Measurements from ENCODE around the gene MOB3A.

MOB3A gene

DNA sequence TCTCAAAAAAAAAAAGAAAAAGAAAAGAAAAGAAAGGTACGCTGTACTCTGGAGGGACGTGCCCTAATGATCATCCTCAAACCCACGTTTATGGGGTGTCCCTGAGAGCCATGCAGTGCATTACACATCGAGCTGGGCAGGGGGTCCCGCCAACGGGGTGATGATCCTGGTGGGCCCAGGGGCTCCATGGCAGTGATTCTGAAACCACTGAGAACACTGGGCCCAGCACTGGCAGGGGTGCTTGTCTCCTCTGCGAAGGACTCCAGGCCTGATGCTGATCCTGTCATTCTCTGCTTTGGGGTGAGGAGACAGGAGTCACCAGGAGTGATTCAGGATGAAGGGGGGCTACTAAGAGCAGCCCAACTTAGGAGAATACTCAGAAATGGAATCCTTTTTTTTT lies 18.7 kb downstream of the MOB3A start:
- Histone ChIP-seq H2AFZ (ENCODE audit: low read depth, low read length) (no peak overlapping the region), H3K9me3 (ENCODE audit: insufficient read depth, low read length) (no peaks in the 10 kb centered on the region), H3K9ac (ENCODE audit: low read length) (no peak overlapping the region), H3K4me3 (ENCODE audit: low read length) (no peak overlapping the region), H3K4me1 (ENCODE audit: low read length) (peaks cover 25% of the 10 kb centered on the region), H3K36me3 (replicated peaks; ENCODE audit: low read depth, low read length) (peaks cover 78% of the 10 kb centered on the region), H3K27ac (ENCODE audit: low read length) (no peak overlapping the region), H3K27me3 (ENCODE audit: low read depth, low read length) (no peaks in the 10 kb centered on the region), H3K79me2 (ENCODE audit: low read length) (peaks cover 64% of the 10 kb centered on the region), H4K20me1 (ENCODE audit: insufficient read depth, low read length) (peaks cover 50% of the 10 kb centered on the region), H3K4me2 (ENCODE audit: low read length) (no peak overlapping the region)
- TF ChIP-seq EZH2phosphoT487 (IDR thresholded peaks at IDR 0.05; ENCODE audit: low read depth) (no peak), CTCF (IDR thresholded peaks at IDR 0.05; ENCODE audit: low read depth, low read length) (no peak)

- no peak overlapping the region for H3K27ac ChIP-seq (ENCODE audit: low read length)
- H2AFZ ChIP-seq (ENCODE audit: low read depth, low read length): no peak overlapping the region
- H4K20me1 ChIP-seq (ENCODE audit: insufficient read depth, low read length): peaks cover 41% of the 10 kb centered on the region
- H3K79me2 ChIP-seq (ENCODE audit: low read length): peaks cover 55% of the 10 kb centered on the region
- H3K4me3 ChIP-seq (ENCODE audit: low read length): no peak overlapping the region
- TF ChIP-seq EZH2phosphoT487 (IDR thresholded peaks at IDR 0.05; ENCODE audit: low read depth) (no peak), CTCF (IDR thresholded peaks at IDR 0.05; ENCODE audit: low read depth, low read length) (no peak)
- H3K9ac ChIP-seq (ENCODE audit: low read length): no peak overlapping the region
- peaks cover 75% of the 10 kb centered on the region for H3K36me3 ChIP-seq (replicated peaks; ENCODE audit: low read depth, low read length)
- H3K4me1 ChIP-seq (ENCODE audit: low read length): peaks cover 18% of the 10 kb centered on the region
- H3K9me3 ChIP-seq (ENCODE audit: insufficient read depth, low read length): no peaks in the 10 kb centered on the region
- no peak overlapping the region for H3K4me2 ChIP-seq (ENCODE audit: low read length)
- H3K27me3 ChIP-seq (ENCODE audit: low read depth, low read length): no peaks in the 10 kb centered on the region
Observed at GRCh38 chr19:2076526-2076944, 19.6 kb downstream of the MOB3A start.

DNA sequence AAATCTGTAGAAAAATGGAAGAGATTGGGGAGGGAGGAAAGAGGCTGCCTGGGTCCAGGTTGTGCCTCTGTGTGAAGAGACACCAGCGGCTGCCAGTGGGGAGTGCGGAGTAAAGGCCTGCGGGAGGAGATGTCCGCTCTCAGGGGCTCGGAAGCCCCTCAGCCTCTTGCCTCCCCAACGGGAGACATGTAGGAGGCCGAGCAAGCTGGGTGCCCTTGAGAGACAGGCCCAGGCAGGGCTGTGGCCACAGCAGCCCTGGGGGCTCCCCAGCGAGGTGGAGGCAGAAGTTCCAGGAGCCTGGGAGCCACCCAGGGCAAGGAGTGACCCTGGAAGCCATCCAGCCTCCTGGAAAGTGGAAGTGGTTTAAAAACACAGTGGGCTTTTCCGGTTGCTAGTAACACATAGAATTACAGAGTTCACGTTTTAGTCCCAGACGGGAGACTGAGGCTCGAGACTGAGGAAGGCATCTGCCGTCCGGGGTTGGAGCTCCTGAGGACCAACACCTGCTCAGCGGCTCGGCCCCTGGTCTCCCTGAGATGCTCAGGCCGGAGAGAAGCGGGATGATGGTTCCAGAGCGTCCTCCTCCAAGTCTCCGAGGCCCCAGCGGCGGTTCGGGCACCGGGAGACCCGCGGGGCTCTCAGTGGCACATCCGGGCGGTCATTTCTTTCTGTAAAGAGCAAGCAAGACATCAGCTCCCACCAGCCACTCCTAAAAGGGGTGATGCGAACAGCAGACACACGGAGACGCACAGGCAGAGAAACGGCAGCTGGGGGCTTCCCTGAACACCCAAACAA lies 23.2 kb downstream of the MOB3A start:
- H3K4me2 ChIP-seq (ENCODE audit: low read length): no peak overlapping the region
- H3K27ac ChIP-seq (ENCODE audit: low read length): no peak overlapping the region
- peaks cover 24% of the 10 kb centered on the region for H3K4me1 ChIP-seq (ENCODE audit: low read length)
- H3K4me3 ChIP-seq (ENCODE audit: low read length): no peak overlapping the region
- no peak overlapping the region for H2AFZ ChIP-seq (ENCODE audit: low read depth, low read length)
- peaks cover 9% of the 10 kb centered on the region for H4K20me1 ChIP-seq (ENCODE audit: insufficient read depth, low read length)
- TF ChIP-seq CTCF (IDR thresholded peaks at IDR 0.05; ENCODE audit: low read depth, low read length): no peak
- no peak for TF ChIP-seq EZH2phosphoT487 (IDR thresholded peaks at IDR 0.05; ENCODE audit: low read depth)
- peaks cover 19% of the 10 kb centered on the region for H3K79me2 ChIP-seq (ENCODE audit: low read length)
- H3K27me3 ChIP-seq (ENCODE audit: low read depth, low read length): no peaks in the 10 kb centered on the region
- no peaks in the 10 kb centered on the region for H3K9me3 ChIP-seq (ENCODE audit: insufficient read depth, low read length)
- H3K36me3 ChIP-seq (replicated peaks; ENCODE audit: low read depth, low read length): peaks cover 66% of the 10 kb centered on the region
- H3K9ac ChIP-seq (ENCODE audit: low read length): no peak overlapping the region

DNA sequence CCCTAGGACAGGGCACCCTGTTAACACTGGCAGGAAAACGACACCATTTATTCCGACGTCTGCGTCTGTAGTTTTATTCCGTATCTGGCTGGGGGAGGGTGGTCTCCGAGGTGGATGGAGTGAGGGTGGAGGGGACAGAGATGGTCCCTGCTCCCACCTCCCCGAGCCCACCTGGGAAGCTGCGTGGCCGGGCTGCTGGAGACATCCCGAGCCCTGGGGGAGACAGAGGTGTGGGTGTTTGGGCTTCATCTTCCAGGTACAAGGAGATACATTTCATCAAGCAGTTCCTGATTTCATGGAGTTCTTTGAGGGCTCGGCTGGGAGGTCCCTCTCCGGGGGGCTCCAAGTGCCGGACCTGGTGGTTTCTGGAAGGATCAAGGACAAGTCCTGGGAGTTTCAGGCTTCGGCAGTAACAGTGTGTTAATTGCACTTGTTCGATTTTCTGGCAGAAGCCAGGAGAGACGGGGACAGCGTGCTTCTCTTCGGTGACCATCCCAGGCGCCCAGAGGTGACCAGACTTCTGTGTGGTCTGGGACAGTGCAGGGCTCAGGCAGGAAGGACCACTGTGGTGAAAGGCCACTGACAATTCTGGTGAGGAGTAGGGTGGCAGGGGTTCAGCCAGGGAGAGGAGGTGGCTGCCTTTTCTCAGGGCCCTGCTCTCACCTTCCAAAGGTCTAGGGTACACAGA lies 25.0 kb downstream of the MOB3A start:
- H3K4me2 ChIP-seq (ENCODE audit: low read length): no peak overlapping the region
- H4K20me1 ChIP-seq (ENCODE audit: insufficient read depth, low read length): peaks cover 4% of the 10 kb centered on the region
- TF ChIP-seq EZH2phosphoT487 (IDR thresholded peaks at IDR 0.05; ENCODE audit: low read depth): no peak
- no peak for TF ChIP-seq CTCF (IDR thresholded peaks at IDR 0.05; ENCODE audit: low read depth, low read length)
- H3K4me1 ChIP-seq (ENCODE audit: low read length): peaks cover 26% of the 10 kb centered on the region
- no peak overlapping the region for H2AFZ ChIP-seq (ENCODE audit: low read depth, low read length)
- H3K27ac ChIP-seq (ENCODE audit: low read length): no peak overlapping the region
- H3K4me3 ChIP-seq (ENCODE audit: low read length): no peak overlapping the region
- H3K27me3 ChIP-seq (ENCODE audit: low read depth, low read length): no peaks in the 10 kb centered on the region
- peaks cover 12% of the 10 kb centered on the region; the same call in 1 of the 2 replicates for H3K79me2 ChIP-seq (ENCODE audit: low read length)
- no peak overlapping the region for H3K9ac ChIP-seq (ENCODE audit: low read length)
- H3K36me3 ChIP-seq (replicated peaks; ENCODE audit: low read depth, low read length): peaks cover 50% of the 10 kb centered on the region
- H3K9me3 ChIP-seq (ENCODE audit: insufficient read depth, low read length): no peaks in the 10 kb centered on the region

Measured in OCI-LY3 (cell line).